Measurements from ENCODE around the gene DCBLD2.
"Not testable (repeated sequence)": the region's sequence is repeated elsewhere in the genome, so short reads cannot be mapped to it uniquely, and the experiment has no call there.

Gene DCBLD2

GRCh38 chr3:98890965-98891910 is 10.3 kb downstream of the DCBLD2 start:
- no peak for DNase-seq

GRCh38 chr3:98890181-98890835 is 11.2 kb downstream of the DCBLD2 start:
- no peak for DNase-seq

- no peak for DNase-seq
These were observed 13.8 kb downstream of the DCBLD2 start for GRCh38 chr3:98887684-98888083.

GRCh38 chr3:98886525-98886924 is 15.0 kb downstream of the DCBLD2 start:
- DNase-seq = no peak

DNA sequence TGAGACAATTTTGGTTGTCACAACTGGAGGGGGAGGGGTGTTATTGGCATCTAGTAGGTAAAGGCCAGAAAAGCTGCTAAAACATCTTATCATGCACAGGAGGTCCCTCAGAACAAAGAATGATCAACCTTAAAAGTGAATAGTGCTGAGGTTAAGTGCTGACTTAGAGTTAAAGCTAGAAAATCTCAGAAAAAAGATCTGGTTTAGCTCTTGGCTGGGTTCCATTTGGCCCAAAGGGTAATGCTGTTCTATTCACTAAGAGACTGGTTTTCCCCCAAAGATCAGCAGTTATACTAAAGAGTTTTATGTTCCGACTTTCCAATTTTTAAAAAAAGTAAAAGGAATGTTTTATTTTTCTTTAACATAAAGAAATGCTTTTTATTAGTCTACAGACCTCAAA is 15.6 kb downstream of the DCBLD2 start:
- DNase-seq = no peak

DNA sequence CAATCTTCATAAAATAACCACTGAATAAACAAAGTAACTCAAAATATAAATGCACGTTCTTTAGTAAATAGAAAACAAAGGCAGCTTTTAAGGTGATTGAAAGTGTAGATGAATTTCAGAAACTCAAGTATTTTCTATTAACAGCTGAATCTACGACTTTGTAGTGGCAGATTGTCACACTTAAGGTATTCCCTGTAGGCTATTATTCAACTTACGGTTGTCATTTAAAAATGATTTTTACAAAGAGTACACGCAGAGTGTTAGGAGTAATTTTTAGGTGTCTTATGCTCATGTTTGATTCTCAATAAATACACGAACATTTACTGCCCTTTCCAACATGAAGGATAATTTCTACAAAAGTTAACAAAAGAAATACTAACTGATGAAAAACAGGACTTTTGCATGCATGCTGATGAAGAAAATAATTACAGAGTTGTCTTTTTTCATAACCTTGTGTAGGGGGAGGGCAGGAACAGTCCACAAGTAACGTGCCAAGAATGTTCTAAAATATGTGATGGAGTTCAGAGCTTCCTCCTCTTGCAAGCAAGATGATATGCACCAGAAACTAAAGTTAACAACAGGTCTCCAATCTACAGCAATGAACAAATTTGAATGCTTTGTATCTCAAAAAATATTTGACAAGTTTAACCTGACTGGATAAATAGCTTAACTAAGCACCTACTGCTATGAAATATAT is 16.7 kb downstream of the DCBLD2 start:
- no peak for DNase-seq

- not testable (repeated sequence) for DNase-seq
These were observed 18.7 kb downstream of the DCBLD2 start for GRCh38 chr3:98882614-98883333.

DNA sequence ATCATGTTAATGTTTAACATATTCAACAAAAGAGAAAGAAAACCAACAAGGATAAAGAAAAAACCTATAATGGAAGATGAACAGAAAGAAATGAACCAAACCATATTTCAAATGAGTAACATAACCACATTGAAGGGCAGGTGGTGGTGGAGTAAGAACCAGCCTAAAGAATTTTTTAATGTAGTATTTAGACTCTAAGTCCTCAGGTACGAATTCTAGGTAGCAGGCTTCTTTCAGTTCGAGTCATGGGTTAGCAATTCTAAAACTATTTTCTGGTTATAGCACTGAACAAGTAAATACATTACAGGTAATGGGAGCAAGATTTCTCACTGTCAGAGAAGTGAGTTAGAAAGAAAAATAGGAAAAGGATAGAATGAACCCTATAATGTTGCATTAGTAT is 24.4 kb downstream of the DCBLD2 start:
- DNase-seq = no peak

DNA sequence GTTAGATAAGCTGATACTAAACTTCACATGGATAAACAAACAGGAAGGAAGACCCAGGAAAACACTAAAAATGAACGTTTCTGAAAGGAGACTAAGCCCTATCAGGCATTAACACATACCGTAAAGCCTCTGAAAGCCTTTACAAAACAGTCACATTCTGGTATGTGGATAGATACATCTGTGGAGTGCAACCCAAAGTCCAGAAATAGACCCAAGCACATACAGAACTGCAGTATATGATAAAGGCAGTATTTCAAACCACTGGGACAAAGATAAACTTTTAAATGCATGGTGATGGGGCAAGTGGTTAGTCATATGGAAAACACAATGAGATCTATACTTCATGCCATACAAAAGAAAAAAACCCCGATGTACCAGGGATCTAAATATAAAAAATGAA is 26.0 kb downstream of the DCBLD2 start:
- no peak for DNase-seq

DNA sequence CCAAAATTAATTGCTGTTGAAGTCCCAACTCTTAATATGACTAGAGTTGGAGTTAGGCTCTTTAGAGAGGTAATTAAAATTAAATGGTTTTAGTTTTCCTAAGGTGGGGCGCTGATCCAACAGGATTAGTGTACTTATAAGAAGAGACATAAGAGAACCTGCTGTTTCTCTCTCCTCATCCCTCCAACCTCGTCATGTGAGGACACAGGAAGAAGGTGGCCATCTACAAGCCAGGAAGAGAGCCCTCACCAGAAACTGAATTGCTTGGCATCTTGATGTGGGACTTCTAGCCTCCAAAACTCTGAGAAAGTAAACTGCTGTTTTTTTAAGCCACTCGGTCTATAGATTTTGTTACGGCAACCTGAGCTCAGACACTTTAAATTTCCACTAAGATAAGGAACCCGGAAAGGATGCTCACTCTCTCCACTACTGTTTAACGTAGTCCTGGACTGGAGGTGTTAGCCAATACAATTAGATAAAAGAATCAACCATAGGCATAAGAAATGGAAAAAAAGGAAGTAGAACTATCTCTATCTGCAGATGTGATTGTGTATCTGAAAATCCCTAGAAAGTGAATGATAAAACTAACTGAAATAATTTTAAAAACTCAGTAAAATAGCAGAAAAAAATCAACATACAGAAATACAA is 26.8 kb downstream of the DCBLD2 start:
- no peak for DNase-seq

DNA sequence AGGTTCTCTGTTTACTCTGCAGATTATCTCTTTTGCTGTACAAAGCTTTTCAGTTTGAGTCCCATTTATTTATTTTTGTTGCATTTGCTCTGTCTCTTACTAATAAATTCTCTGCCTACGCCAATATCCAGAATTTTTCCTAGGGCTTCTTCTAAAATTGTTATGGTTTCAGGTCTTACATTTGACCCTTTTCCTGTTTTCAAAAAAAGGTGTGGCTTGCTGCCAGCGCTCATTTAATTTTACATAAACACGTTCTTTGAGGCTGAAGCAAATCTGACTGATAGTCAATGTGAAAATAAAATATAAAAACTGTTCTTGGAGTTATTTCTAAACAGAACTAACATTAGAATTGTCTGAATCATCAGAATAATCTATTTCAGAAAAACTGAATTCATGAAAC is 32.1 kb downstream of the DCBLD2 start:
- DNase-seq = no peak

DNA sequence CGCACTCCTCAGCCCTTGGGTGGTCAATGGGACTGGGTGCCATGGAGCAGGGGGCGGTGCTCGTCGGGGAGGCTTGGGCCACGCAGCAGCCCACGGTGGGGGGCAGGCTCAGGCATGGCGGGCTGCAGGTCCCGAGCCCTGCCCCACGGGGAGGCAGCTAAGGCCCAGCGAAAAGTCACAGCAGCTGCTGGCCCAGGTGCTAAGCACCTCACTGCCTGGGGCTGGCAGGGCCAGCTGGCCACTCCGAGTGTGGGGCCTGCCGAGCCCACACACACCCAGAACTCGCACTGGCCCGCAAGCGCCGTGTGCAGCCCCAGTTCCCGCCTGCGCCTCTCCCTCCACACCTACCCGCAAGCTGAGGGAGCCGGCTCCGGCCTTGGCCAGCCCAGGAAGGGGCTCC is 43.5 kb downstream of the DCBLD2 start:
- not testable (repeated sequence) for DNase-seq

GRCh38 chr3:98857258-98857657 is 44.2 kb downstream of the DCBLD2 start:
- DNase-seq = not testable (repeated sequence)

DNA sequence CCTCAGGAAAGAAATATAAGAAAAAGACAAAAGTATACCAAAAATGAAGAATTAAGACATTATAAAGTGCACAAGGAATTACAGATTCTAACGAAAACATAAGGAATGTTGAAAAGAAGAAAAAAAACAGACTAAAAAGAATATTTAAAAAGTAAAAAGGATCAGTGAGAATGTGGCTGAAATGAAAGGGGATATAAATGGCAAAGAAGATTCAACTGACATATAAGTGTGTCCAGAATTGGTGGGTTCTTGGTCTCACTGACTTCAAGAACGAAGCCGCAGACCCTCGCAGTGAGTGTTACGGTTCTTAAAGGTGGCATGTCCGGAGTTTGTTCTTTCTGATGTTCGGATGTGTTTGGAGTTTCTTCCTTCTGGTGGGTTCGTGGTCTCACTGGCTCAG is 44.8 kb downstream of the DCBLD2 start:
- no peak for DNase-seq

GRCh38 chr3:98855806-98856400 is 45.6 kb downstream of the DCBLD2 start:
- DNase-seq = no peak

DNA sequence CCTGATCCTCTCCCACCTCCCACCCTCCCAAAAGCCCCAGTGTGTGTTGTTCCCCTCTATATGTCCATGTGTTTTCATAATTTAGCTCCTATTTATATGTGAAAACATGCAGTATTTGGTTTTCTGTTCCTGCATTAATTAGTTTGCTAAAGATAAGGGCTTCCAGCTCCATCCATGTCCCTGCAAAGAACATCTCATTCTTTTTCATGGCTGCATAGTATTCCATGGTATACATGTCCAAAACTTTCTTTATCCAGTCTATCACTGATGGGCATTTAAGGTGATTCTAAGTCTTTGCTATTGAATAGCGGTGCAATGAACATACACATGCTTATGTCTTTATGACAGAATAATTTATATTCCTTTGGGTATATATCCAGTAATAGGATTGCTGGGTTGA is 53.4 kb downstream of the DCBLD2 start:
- DNase-seq = no peak

- DNase-seq = no peak
These were observed 55.4 kb downstream of the DCBLD2 start for GRCh38 chr3:98846101-98846500.

DNA sequence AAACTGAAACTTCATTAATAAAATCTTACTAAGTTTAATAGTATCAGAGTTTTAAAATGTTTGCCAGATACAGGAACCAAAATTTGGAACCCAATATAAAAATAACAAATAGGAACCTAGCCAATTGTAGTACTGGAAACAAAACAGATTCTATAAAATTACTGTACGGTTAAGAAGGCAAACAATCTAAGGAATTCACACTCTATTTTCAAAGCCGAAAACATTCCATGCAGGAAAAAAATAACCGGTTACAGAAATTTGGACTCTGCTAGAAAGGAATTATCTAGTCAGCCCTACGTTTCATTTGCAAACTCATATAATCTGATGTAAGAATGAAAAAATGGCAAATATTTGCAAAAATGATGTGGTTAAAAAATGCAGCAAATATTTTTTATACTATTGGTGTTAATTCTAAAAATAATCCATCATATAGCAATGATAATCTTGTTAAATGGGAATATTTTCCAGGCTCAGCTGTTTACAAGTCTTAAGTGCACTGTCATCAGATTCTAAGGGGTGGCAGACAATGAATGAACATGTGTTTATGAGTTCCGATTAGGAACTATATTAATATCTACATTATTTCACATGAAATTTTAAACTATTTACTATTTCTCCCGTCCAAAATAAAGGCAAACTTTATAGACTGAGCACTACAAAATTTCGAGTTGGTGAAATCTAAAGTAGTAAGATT is 58.1 kb downstream of the DCBLD2 start:
- DNase-seq = no peak

- no peak for DNase-seq
These were observed 61.6 kb downstream of the DCBLD2 start for GRCh38 chr3:98839846-98840245.

- not testable (repeated sequence) for DNase-seq
These were observed 70.4 kb downstream of the DCBLD2 start for GRCh38 chr3:98831060-98831459.

GRCh38 chr3:98829246-98829832 is 72.2 kb downstream of the DCBLD2 start:
- DNase-seq = no peak

Data from stimulated activated naive CD4-positive, alpha-beta T cell (primary cell).